Skeletal muscle tissue (tissue), 4 donors: ENCODE results near the gene GSKIP. TPM values are rescaled to one million over a fixed set of nuclear protein-coding genes. Genes with fewer than 3 reads are reported as not detected.

Source experiments
- H3K27ac ChIP-seq: one replicate; pipeline ENCODE4 v1.7.0; 2013; ENCODE audit warnings: mild to moderate bottlenecking, low read depth, low read length, inconsistent platforms
- H3K27me3 ChIP-seq, 3 donors: one replicate each; pipeline ENCODE4 v1.7.0; 2013; ENCODE audit warnings: low read length in 3 of 3; ENCODE audit not compliant: control insufficient read depth in 3 of 3, insufficient read depth in 3 of 3
- H3K36me3 ChIP-seq, 3 donors: one replicate each; pipeline ENCODE4 v1.7.0; 2013; ENCODE audit warnings: low read length in 3 of 3; ENCODE audit not compliant: control insufficient read depth in 3 of 3, insufficient read depth in 3 of 3
- H3K4me1 ChIP-seq, 3 donors: one replicate each; pipeline ENCODE4 v1.7.0; 2013; ENCODE audit warnings: low read length in 3 of 3, mild to moderate bottlenecking in 3 of 3; ENCODE audit not compliant: control insufficient read depth in 3 of 3, insufficient read depth in 3 of 3
- H3K4me3 ChIP-seq, 3 donors: one replicate each; pipeline ENCODE4 v1.7.0; 2013; ENCODE audit warnings: low read length in 3 of 3
- H3K9ac ChIP-seq, 3 donors: one replicate each; pipeline ENCODE4 v1.7.0; 2013; ENCODE audit warnings: low read length in 3 of 3, mild to moderate bottlenecking in 3 of 3, moderate library complexity in 2 of 3, low read depth in 1 of 3
- H3K9me3 ChIP-seq, 3 donors: one replicate each; pipeline ENCODE4 v1.7.0; 2013; ENCODE audit warnings: low read length in 3 of 3; ENCODE audit not compliant: control insufficient read depth in 3 of 3
- total RNA-seq: library from RNA; depleted of rRNA; stranded (reverse); fragments of >200 nt; gene quantifications from one replicate; pipeline ENCODE4 v1.2.3, GENCODE V29; 2014
- donor health status: Osteomylitis.

GSKIP gene
- total RNA-seq, 1 donor from 2014 or later: 10.4 TPM

GRCh38 chr14:96368534-96368933, 5.2 kb downstream of the GSKIP start:
- no peaks in the 10 kb centered on the region for H3K27me3 ChIP-seq
- no peak overlapping the region for H3K9ac ChIP-seq
- H3K9me3 ChIP-seq: no peaks in the 10 kb centered on the region
- H3K4me1 ChIP-seq: peaks cover 7 to 14% (median 12%) of the 10 kb centered on the region in 3 donors
- no peak overlapping the region for H3K4me3 ChIP-seq
- no peaks in the 10 kb centered on the region for H3K36me3 ChIP-seq
- H3K27ac ChIP-seq: no peak overlapping the region

DNA sequence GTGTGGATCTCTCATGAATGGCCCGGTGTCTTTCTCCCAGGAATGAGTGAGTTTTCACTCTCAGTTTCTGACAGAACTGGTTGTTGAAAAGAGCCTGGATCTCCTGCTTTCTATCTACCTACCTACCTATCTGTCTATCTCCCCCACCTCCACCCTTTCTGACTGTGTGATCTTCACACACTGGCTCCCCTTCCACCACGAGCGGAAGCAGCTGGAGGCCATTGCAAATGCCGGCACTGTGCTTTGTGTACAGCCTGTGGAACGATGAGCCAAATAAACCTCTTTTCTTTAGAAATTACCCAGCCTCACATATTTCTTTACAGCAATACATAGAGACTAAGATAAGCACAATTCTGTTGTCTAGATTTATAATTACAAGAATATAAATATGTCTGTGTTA, 7.2 kb downstream of the GSKIP start:
- Histone ChIP-seq H3K4me3 (no peak overlapping the region), H3K9me3 (no peaks in the 10 kb centered on the region), H3K9ac (no peak overlapping the region), H3K36me3 (no peaks in the 10 kb centered on the region), H3K27ac (no peak overlapping the region), H3K27me3 (no peaks in the 10 kb centered on the region), H3K4me1 (no peaks in the 10 kb centered on the region)

DNA sequence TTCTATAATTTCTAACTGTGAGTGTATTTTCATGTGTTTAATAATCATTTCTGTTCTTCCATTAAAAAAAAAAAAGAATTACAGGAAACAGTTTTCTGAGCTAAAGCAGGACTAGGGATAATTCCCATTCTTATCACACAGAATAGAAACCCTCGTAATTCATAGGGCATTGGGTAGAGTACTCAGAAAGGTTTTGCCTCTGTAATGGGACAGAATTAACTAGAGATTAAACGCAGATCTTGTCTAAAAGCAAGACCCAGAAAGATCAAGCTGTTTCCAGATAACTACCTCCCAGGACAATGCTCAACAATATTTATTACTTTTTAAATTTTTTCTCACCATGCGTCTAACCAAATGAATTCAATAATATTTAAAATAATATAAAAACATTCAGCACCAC, 10.2 kb downstream of the GSKIP start:
- H3K9ac ChIP-seq: no peak overlapping the region

DNA sequence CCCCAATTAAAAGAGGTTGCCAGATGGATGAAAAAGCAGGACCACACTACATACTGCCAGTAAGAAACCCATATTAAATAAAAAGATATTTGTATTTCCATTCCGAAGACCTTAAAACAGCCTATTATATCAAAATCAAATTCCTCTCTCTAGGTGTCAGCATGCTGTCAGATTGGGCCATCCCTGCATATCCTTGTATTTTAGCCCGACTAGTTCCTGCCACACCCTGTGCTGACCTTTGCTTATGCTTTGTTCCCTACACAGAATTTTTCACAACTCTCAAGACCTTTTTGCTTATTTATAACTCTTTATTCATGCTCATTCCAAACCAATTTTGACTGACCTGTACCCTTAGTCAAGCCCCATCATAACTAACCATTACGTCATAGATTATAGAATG, 12.8 kb downstream of the GSKIP start:
- H3K4me3 ChIP-seq: no peak overlapping the region
- H3K36me3 ChIP-seq: peaks cover 0 to 4% (median 0%) of the 10 kb centered on the region in 3 donors
- H3K27ac ChIP-seq: no peak overlapping the region

More for the DNA sequence above, 10.2 kb downstream of the GSKIP start:
- Histone ChIP-seq H3K4me1 (no peaks in the 10 kb centered on the region), H3K36me3 (no peaks in the 10 kb centered on the region), H3K27ac (no peak overlapping the region), H3K9me3 (no peaks in the 10 kb centered on the region), H3K4me3 (no peak overlapping the region), H3K27me3 (no peaks in the 10 kb centered on the region)

DNA sequence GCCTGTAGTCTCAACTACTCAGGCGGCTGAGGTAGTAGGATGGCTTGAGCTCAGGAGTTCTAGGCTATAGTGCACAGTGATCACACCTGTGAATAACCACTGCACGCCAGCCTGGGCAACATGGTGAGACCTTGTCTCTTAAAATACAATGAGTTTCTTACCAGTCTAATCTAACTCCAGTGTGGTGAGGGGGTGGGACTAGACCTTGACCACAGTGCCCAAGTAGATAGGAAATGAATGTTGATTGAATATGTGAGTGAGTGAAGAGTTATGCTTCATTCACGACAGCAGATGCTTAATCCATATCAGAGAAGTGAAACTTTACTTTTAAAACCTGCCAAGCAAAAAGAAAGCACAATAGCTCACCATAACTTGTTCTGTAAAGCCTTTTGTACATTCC, 17.4 kb downstream of the GSKIP start:
- Histone ChIP-seq H3K27ac (no peak overlapping the region), H3K9me3 (no peaks in the 10 kb centered on the region), H3K9ac (no peak overlapping the region), H3K27me3 (no peaks in the 10 kb centered on the region), H3K36me3 (peaks cover 0 to 18% (median 11%) of the 10 kb centered on the region in 3 donors), H3K4me1 (no peaks in the 10 kb centered on the region), H3K4me3 (no peak overlapping the region)

More for the DNA sequence above, 12.8 kb downstream of the GSKIP start:
- H3K4me1 ChIP-seq: no peaks in the 10 kb centered on the region
- no peak overlapping the region for H3K9ac ChIP-seq
- no peaks in the 10 kb centered on the region for H3K9me3 ChIP-seq
- no peaks in the 10 kb centered on the region for H3K27me3 ChIP-seq

DNA sequence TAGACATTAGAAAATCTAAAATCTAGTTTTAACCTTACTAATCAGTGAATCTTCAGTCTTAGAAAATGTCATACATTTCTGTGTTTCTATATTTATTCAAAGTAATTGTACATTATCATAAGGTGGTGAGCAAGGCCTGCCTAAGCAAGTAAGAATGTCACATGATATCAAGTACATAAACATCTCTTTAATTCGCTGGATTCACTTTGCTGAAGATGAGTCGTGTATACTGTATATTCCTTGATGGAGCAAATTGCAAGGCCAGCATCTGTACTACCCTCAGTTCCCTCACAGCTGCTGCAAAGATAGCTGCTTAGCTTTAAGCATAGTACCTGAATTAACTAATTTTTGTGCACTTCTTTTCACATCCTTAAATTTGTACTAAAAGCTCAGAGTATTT, 20.1 kb downstream of the GSKIP start:
- Histone ChIP-seq H3K9ac (no peak overlapping the region), H3K36me3 (peaks cover 0 to 20% (median 12%) of the 10 kb centered on the region in 3 donors), H3K4me3 (no peak overlapping the region), H3K27me3 (no peaks in the 10 kb centered on the region), H3K27ac (no peak overlapping the region), H3K4me1 (no peaks in the 10 kb centered on the region), H3K9me3 (no peaks in the 10 kb centered on the region)

- Histone ChIP-seq H3K9me3 (no peaks in the 10 kb centered on the region), H3K4me1 (no peaks in the 10 kb centered on the region), H3K9ac (no peak overlapping the region), H3K27me3 (no peaks in the 10 kb centered on the region), H3K4me3 (no peak overlapping the region), H3K36me3 (peaks cover 0 to 20% (median 12%) of the 10 kb centered on the region in 3 donors), H3K27ac (no peak overlapping the region)
Observed at GRCh38 chr14:96384053-96384452, 20.7 kb downstream of the GSKIP start.

DNA sequence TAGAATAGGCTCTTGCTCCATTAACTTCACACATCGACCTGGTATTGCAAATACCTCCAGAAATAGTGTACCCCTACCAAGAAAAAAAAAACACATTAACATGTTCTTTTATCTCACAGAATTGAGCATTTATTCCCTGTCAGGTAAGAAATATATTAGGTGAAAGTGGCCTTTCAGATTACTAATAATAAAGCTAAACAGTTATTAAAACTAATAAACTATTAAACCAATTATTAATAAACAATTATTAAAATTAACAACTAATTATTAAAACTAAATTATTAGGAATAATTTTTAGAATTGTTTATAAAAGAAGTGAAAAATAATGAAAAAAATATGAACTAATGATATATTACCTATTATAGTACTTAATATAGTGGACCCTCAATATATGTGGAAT, 21.4 kb downstream of the GSKIP start:
- H3K4me3 ChIP-seq: no peak overlapping the region
- H3K4me1 ChIP-seq: no peaks in the 10 kb centered on the region
- no peaks in the 10 kb centered on the region for H3K9me3 ChIP-seq
- no peak overlapping the region for H3K9ac ChIP-seq
- H3K27me3 ChIP-seq: no peaks in the 10 kb centered on the region
- no peak overlapping the region for H3K27ac ChIP-seq
- peaks cover 0 to 20% (median 12%) of the 10 kb centered on the region in 3 donors for H3K36me3 ChIP-seq

GRCh38 chr14:96385385-96385784, 22.1 kb downstream of the GSKIP start:
- Histone ChIP-seq H3K27me3 (no peaks in the 10 kb centered on the region), H3K4me1 (no peaks in the 10 kb centered on the region), H3K27ac (no peak overlapping the region), H3K9me3 (no peaks in the 10 kb centered on the region), H3K4me3 (no peak overlapping the region), H3K36me3 (peaks cover 0 to 20% (median 12%) of the 10 kb centered on the region in 3 donors), H3K9ac (no peak overlapping the region)

DNA sequence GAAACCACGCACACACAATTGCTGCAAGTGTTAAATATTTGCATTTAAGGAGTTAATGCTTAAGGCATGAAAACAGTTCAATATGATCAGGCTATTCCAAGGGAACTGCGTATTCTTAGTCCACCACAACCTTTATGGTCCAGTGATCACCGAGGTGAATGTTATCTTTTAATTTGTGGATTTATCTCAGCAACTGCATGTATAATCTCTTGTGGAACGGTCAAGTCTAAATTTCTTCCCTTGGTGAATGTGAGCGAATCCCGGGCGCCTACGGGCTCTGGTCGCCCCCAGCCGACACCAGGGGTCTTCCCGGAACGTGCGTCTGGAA, 27.6 kb downstream of the GSKIP start:
- Histone ChIP-seq H3K36me3 (no peaks in the 10 kb centered on the region), H3K4me3 (peak overlapping the region; percentile 79 to 86 (median 82)), H3K9me3 (no peaks in the 10 kb centered on the region), H3K4me1 (peaks cover 8 to 15% (median 10%) of the 10 kb centered on the region in 3 donors), H3K27ac (peak overlapping the region; percentile 25), H3K27me3 (no peaks in the 10 kb centered on the region), H3K9ac (peak overlapping the region; percentile 66 to 84 (median 81))
